Measurements from ENCODE around the gene TEC. TPM values are rescaled to one million over a fixed set of nuclear protein-coding genes. Genes with fewer than 3 reads are reported as not detected.

Gene TEC
- total and polyA plus RNA-seq, 9 of the 15 experiments (the other 6 are each of a cell fraction or from before 2014, with no cell fraction given) = 5.3 to 14.7 (median 8.8) TPM

- TF ChIP-seq ZNF592 (IDR thresholded peaks at IDR 0.05) (no peak), TAF1 (IDR thresholded peaks at IDR 0.05; ENCODE audit: control insufficient read depth, extremely low read depth, insufficient read depth, low read length, severe bottlenecking) (no peak), ARID4B (CRISPR knock-in tag; IDR thresholded peaks at IDR 0.05) (peak; percentile 94), ZBTB9 (CRISPR knock-in tag; IDR thresholded peaks at IDR 0.05) (0 out of 2 replicates have a peak, but pooled peaks have one; percentile 47), EP300 (IDR thresholded peaks at IDR 0.05; ENCODE audit: low read length) (0 out of 2 replicates have a peak, but pooled peaks have one; percentile 18), ARID3A (IDR thresholded peaks at IDR 0.05; ENCODE audit: borderline replicate concordance, low read depth, low read length) (no peak), NCOA4 (IDR thresholded peaks at IDR 0.05; ENCODE audit: partially characterized antibody) (no peak), GATA2 (CRISPR knock-in tag; IDR thresholded peaks at IDR 0.05) (no peak; the same call in 1 of the 2 replicates), ETS1 (conservative IDR thresholded peaks at IDR 0.05; ENCODE audit: control insufficient read depth, low read depth, low read length) (peak; percentile 61; the same call in 1 of the 2 replicates)
Observed at GRCh38 chr4:48268956-48269860, at the start of gene TEC (continued).

Measured in K562 (cell line).